ENCODE results near the gene STUB1. TPM values are rescaled to one million over a fixed set of nuclear protein-coding genes. Genes with fewer than 3 reads are reported as not detected.

Gene STUB1
- total RNA-seq, 1 donor from 2014 or later = 99.3 TPM

GRCh38 chr16:647173-647902 is 32.9 kb upstream of the STUB1 start:
- peak overlapping the region; percentile 67 for H3K4me3 Mint-ChIP-seq
- H3K4me1 Mint-ChIP-seq = no peaks in the 10 kb centered on the region
- no peaks in the 10 kb centered on the region for H3K36me3 Mint-ChIP-seq (ENCODE audit: low read depth)
- H3K27ac Mint-ChIP-seq (ENCODE audit: unreplicated experiment) = no peak overlapping the region
- no peak for TF ChIP-seq CTCF (conservative IDR thresholded peaks at IDR 0.05)
- DNase-seq (ENCODE audit: low read depth, low spot score) = no peak
- peaks cover 2% of the 10 kb centered on the region for H3K27me3 Mint-ChIP-seq (ENCODE audit: low read depth)
- H3K9me3 Mint-ChIP-seq = no peaks in the 10 kb centered on the region

DNA sequence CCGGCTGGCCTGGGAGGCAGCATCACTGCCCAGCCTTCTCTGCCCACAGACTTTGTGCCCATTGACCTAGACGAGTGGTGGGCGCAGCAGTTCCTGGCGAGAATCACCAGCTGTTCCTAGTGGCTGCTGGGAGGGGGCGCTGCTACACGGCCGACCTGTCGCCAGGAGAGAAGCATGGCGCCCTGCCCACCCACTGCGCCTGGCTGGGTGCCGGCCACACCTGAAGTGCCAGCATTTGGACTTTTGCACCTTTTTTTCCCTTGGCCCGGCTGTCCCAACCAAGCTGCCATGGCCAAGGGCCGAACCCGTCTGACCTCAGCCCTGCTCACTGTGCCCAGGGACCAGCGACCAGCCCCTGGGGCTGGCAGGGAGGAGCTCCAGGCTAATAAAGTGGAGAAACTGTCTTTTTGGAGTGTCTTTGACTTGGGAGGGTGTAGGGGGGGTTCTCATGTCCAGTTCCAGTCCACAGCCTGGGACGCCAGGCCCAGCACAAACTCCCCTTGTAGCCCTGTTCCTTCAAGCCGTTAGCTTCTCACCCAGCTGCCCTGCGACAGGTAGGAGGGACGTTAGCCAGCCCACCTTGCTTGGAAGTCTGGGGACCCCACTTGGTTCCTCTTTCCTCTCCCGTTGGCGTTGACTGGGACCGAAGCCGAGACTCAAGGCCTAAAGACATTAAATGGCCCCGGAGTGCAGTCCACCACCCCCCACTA is 32.0 kb upstream of the STUB1 start:
- peak; percentile 49 for TF ChIP-seq CTCF (conservative IDR thresholded peaks at IDR 0.05)
- Mint-ChIP-seq H3K27me3 (ENCODE audit: low read depth) (peaks cover 2% of the 10 kb centered on the region), H3K36me3 (ENCODE audit: low read depth) (no peaks in the 10 kb centered on the region), H3K4me3 (peak overlapping the region; percentile 80), H3K9me3 (no peaks in the 10 kb centered on the region), H3K27ac (ENCODE audit: unreplicated experiment) (peak overlapping the region; percentile 50), H3K4me1 (no peaks in the 10 kb centered on the region)
- DNase-seq (ENCODE audit: low read depth, low spot score) = no peak

DNA sequence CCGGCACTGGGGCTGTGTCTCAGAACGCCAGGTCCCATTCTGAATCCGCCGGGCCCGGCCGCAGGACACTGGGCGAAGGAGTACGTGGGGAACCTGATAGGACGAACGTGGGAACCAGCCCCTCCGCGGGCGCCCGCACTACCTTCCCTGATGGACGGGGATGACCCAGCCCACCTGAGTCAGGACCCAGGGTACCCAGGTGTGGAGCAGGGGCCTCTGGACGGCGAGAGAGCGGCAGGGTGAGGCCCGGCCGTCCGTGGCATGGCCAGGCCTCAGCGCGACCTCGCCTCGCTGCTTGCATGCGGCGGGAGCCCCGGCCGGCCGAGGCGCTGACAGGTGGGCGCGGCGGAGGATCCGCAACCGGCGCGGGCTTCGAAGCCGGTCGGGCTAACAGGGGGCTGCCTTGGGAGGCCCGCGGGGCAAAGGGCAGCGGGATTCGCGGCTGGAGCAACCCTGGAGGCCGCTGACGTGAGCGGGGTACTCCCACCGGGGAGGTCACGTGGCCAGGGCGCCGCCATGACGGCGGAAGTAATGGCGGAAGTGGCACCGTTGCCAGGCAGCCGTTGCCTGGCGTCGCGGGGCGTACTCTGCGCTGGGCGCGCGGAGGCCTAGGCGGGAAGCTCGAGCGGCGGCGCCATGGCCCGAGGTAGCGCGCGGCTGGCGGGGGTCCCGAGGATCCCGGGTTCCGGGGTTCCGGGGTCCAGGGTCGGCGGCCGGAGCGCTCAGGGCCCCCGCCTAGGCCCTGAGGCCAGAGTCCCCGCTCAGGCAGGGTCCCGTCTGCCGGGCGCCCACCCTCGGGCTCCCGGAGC is 31.2 kb upstream of the STUB1 start, which contains the start of gene WDR90:
Gene WDR90 (plus strand): TSS at position 585 of the 809 bp plus-strand sequence. CDS start 52 bp downstream, at position 637.
- no peaks in the 10 kb centered on the region for H3K36me3 Mint-ChIP-seq (ENCODE audit: low read depth)
- no peaks in the 10 kb centered on the region for H3K27me3 Mint-ChIP-seq (ENCODE audit: low read depth)
- H3K4me1 Mint-ChIP-seq = no peaks in the 10 kb centered on the region
- TF ChIP-seq CTCF (conservative IDR thresholded peaks at IDR 0.05) = no peak
- H3K9me3 Mint-ChIP-seq = no peaks in the 10 kb centered on the region
- DNase-seq (ENCODE audit: low read depth, low spot score) = peak; percentile 87
- peak within 1 kb of the TSS; percentile 80 for H3K4me3 Mint-ChIP-seq
- H3K27ac Mint-ChIP-seq (ENCODE audit: unreplicated experiment) = peak within 1 kb of the TSS; percentile 50

GRCh38 chr16:649631-650030 is 30.6 kb upstream of the STUB1 start:
- Mint-ChIP-seq H3K27ac (ENCODE audit: unreplicated experiment) (no peak overlapping the region), H3K36me3 (ENCODE audit: low read depth) (no peaks in the 10 kb centered on the region), H3K4me3 (peak overlapping the region; percentile 74), H3K4me1 (no peaks in the 10 kb centered on the region), H3K9me3 (no peaks in the 10 kb centered on the region), H3K27me3 (ENCODE audit: low read depth) (no peaks in the 10 kb centered on the region)
- no peak for DNase-seq (ENCODE audit: low read depth, low spot score)
- TF ChIP-seq CTCF (conservative IDR thresholded peaks at IDR 0.05) = no peak

DNA sequence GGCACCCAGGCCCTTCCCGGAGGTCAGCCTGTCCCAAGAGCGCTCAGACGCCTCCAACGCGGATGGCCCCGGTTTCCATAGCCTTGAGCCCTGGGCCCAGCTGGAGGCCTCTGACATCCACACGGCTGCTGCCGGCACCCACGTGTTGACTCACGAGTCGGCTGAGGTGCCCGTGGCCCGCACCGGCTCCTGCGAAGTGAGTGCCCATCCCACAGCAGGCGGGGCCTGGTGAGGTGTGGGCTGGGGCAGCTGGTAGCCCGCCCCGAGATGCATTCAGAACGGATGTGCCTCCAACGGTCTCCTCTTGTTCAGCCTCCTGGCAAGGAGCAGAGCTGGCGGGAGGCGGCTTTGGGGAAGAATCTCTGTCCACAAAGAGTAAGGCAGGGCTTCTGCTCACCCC is 28.4 kb upstream of the STUB1 start:
- Mint-ChIP-seq H3K9me3 (no peaks in the 10 kb centered on the region), H3K4me1 (no peaks in the 10 kb centered on the region), H3K36me3 (ENCODE audit: low read depth) (no peaks in the 10 kb centered on the region), H3K27me3 (ENCODE audit: low read depth) (no peaks in the 10 kb centered on the region), H3K4me3 (no peak overlapping the region), H3K27ac (ENCODE audit: unreplicated experiment) (no peak overlapping the region)
- TF ChIP-seq CTCF (conservative IDR thresholded peaks at IDR 0.05) = no peak
- DNase-seq (ENCODE audit: low read depth, low spot score) = no peak

Measured in neural crest cell (in vitro differentiated cells).